IPS-20b (cell line): ENCODE results near the gene FBXW4.

Experiments
- H3K27ac ChIP-seq: one replicate; pipeline ENCODE4 v1.5.1; 2013; ENCODE audit warnings: low read length
- H3K27me3 ChIP-seq: 2 replicates; pipeline ENCODE4 v1.6.1; 2013; ENCODE audit warnings: mild to moderate bottlenecking, low read length, inconsistent platforms; ENCODE audit not compliant: insufficient read depth
- H3K36me3 ChIP-seq: 2 replicates; pipeline ENCODE4 v1.6.1; 2013; ENCODE audit warnings: low read depth, mild to moderate bottlenecking, inconsistent platforms, low read length, moderate library complexity; ENCODE audit not compliant: insufficient read depth
- H3K4me1 ChIP-seq: 2 replicates; pipeline ENCODE4 v1.6.1; 2013; ENCODE audit warnings: mild to moderate bottlenecking, control low read depth, inconsistent platforms, low read length, moderate library complexity; ENCODE audit not compliant: insufficient read depth
- H3K4me3 ChIP-seq: 2 replicates; pipeline ENCODE4 v1.5.1; 2013; ENCODE audit warnings: mild to moderate bottlenecking, low read length, inconsistent platforms
- H3K9ac ChIP-seq: 2 replicates; pipeline ENCODE4 v1.6.1; 2013; ENCODE audit warnings: low read depth, mild to moderate bottlenecking, inconsistent platforms, low read length, moderate library complexity
- H3K9me3 ChIP-seq: 2 replicates; pipeline ENCODE4 v1.6.1; 2013; ENCODE audit warnings: mild to moderate bottlenecking, low read depth, low read length, inconsistent platforms; ENCODE audit not compliant: insufficient read depth

The FBXW4 gene

DNA sequence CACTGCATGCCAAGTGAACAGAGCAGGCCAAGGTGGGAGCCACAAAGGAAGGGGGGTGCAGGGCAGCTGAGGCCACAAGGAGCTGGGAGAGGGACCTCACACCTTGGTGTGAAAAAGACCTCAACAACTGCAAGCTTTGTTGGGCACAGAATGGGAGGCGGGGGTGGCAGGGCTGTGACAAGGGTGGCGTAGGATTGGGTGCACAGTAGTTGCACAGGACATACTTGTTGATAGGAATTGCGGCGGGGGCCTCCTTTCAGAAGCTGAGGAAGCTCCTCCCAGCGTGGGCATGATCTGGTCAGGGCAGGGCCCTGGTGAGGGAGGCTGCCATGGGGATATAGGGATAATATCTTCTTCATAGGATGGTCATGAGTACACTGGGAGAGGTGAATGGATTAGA lies 132.7 kb downstream of the FBXW4 start:
- no peak overlapping the region for H3K9ac ChIP-seq
- H3K4me1 ChIP-seq: peaks cover 3% of the 10 kb centered on the region; the same call in 1 of the 2 replicates
- no peak overlapping the region for H3K4me3 ChIP-seq
- no peak overlapping the region for H3K27ac ChIP-seq
- no peaks in the 10 kb centered on the region for H3K36me3 ChIP-seq
- no peaks in the 10 kb centered on the region for H3K9me3 ChIP-seq
- H3K27me3 ChIP-seq: peaks cover 29% of the 10 kb centered on the region

GRCh38 chr10:101561068-101561915 lies 133.7 kb downstream of the FBXW4 start:
- no peak overlapping the region for H3K27ac ChIP-seq
- no peaks in the 10 kb centered on the region for H3K9me3 ChIP-seq
- H3K4me3 ChIP-seq: no peak overlapping the region
- H3K36me3 ChIP-seq: no peaks in the 10 kb centered on the region
- peaks cover 20% of the 10 kb centered on the region for H3K27me3 ChIP-seq
- no peak overlapping the region for H3K9ac ChIP-seq
- no peaks in the 10 kb centered on the region; the same call in 1 of the 2 replicates for H3K4me1 ChIP-seq
